HL-60 (cell line): ENCODE results near the gene GET3.

Source experiments
- CTCF ChIP-seq: IDR thresholded peaks from one replicate; pipeline ENCODE4 v1.5.1; 2011; ENCODE audit warnings: low read length, control low read depth, inconsistent platforms; ENCODE audit not compliant: insufficient read depth
- GABPA ChIP-seq: IDR thresholded peaks from 2 replicates; pipeline ENCODE4 v1.6.1; 2012; ENCODE audit warnings: low read depth
- POLR2AphosphoS5 ChIP-seq: IDR thresholded peaks from 2 replicates; pipeline ENCODE4 v1.6.1; 2012; ENCODE audit warnings: low read depth
- TF ChIP-seq, protein P1 (sequence below): IDR thresholded peaks from 2 replicates; pipeline ENCODE4 v1.6.1; 2012; ENCODE audit warnings: low read depth; ENCODE audit not compliant: insufficient replicate concordance

- TF ChIP-seq CTCF (no peak), POLR2AphosphoS5 (no peak), GABPA (no peak)
- TF ChIP-seq, protein P1, sequence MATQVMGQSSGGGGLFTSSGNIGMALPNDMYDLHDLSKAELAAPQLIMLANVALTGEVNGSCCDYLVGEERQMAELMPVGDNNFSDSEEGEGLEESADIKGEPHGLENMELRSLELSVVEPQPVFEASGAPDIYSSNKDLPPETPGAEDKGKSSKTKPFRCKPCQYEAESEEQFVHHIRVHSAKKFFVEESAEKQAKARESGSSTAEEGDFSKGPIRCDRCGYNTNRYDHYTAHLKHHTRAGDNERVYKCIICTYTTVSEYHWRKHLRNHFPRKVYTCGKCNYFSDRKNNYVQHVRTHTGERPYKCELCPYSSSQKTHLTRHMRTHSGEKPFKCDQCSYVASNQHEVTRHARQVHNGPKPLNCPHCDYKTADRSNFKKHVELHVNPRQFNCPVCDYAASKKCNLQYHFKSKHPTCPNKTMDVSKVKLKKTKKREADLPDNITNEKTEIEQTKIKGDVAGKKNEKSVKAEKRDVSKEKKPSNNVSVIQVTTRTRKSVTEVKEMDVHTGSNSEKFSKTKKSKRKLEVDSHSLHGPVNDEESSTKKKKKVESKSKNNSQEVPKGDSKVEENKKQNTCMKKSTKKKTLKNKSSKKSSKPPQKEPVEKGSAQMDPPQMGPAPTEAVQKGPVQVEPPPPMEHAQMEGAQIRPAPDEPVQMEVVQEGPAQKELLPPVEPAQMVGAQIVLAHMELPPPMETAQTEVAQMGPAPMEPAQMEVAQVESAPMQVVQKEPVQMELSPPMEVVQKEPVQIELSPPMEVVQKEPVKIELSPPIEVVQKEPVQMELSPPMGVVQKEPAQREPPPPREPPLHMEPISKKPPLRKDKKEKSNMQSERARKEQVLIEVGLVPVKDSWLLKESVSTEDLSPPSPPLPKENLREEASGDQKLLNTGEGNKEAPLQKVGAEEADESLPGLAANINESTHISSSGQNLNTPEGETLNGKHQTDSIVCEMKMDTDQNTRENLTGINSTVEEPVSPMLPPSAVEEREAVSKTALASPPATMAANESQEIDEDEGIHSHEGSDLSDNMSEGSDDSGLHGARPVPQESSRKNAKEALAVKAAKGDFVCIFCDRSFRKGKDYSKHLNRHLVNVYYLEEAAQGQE = no peak
Measured at GRCh38 chr19:12770922-12771321, 33.6 kb downstream of the GET3 start.
